Measurements from ENCODE around the gene ADPRM. TPM values are rescaled to one million over a fixed set of nuclear protein-coding genes. Genes with fewer than 3 reads are reported as not detected.

ADPRM gene
- total and polyA plus RNA-seq, 4 donors: 3.7 to 10.8 (median 6.7) TPM

GRCh38 chr17:10739386-10739785 lies 42.0 kb downstream of the ADPRM start:
- Histone ChIP-seq H3K27ac (ENCODE audit: low read depth in 1 of 2, low read length in 2 of 2) (peak overlapping the region in 1 of 2 donors; percentile 44), H3K9ac (ENCODE audit: low read depth in 1 of 2, low read length in 2 of 2) (no peak overlapping the region), H3K4me3 (ENCODE audit: low read depth in 1 of 3, low read length in 3 of 3) (no peak overlapping the region), H3K4me1 (ENCODE audit: control insufficient read depth in 4 of 4, insufficient read depth in 4 of 4, low read length in 3 of 4) (peaks cover 6 to 39% (median 27%) of the 10 kb centered on the region in 4 donors), H3K36me3 (ENCODE audit: control insufficient read depth in 4 of 4, insufficient read depth in 3 of 4, low read depth in 1 of 4, low read length in 3 of 4) (no peaks in the 10 kb centered on the region), H3K9me3 (ENCODE audit: control insufficient read depth in 4 of 4, low read length in 3 of 4) (no peaks in the 10 kb centered on the region), H3K27me3 (ENCODE audit: control insufficient read depth in 4 of 4, insufficient read depth in 4 of 4, low read length in 3 of 4) (no peaks in the 10 kb centered on the region)
- 91% methylated on average over 5 of the region's 5 CpGs for WGBS
- TF ChIP-seq YY1 (IDR thresholded peaks at IDR 0.05): no peak
- no peak for TF ChIP-seq FOXA2 (IDR thresholded peaks at IDR 0.05)
- TF ChIP-seq JUND (IDR thresholded peaks at IDR 0.05): no peak
- no peak for TF ChIP-seq GABPA (IDR thresholded peaks at IDR 0.05 in 1 of 2, conservative IDR thresholded peaks at IDR 0.05 in 1 of 2)
- no peak for TF ChIP-seq CTCF (IDR thresholded peaks at IDR 0.05; ENCODE audit: low read depth, low read length, missing input control)
- no peak for TF ChIP-seq EGR1 (IDR thresholded peaks at IDR 0.05; ENCODE audit: low read depth in 2 of 2)
- TF ChIP-seq TAF1 (conservative IDR thresholded peaks at IDR 0.05): no peak
- no peak for TF ChIP-seq RAD21 (IDR thresholded peaks at IDR 0.05)
- no peak for DNase-seq (ENCODE audit: low spot score)

GRCh38 chr17:10741416-10742135 lies 44.2 kb downstream of the ADPRM start:
- H3K27me3 ChIP-seq (ENCODE audit: control insufficient read depth in 4 of 4, insufficient read depth in 4 of 4, low read length in 3 of 4): no peaks in the 10 kb centered on the region
- no peak overlapping the region for H3K4me3 ChIP-seq (ENCODE audit: low read depth in 1 of 3, low read length in 3 of 3)
- H3K36me3 ChIP-seq (ENCODE audit: control insufficient read depth in 4 of 4, insufficient read depth in 3 of 4, low read depth in 1 of 4, low read length in 3 of 4): no peaks in the 10 kb centered on the region
- WGBS: 94% methylated on average over 10 of the region's 10 CpGs
- peaks cover 6 to 39% (median 26%) of the 10 kb centered on the region in 4 donors for H3K4me1 ChIP-seq (ENCODE audit: control insufficient read depth in 4 of 4, insufficient read depth in 4 of 4, low read length in 3 of 4)
- TF ChIP-seq SP1 (IDR thresholded peaks at IDR 0.05): no peak
- TF ChIP-seq MAX (IDR thresholded peaks at IDR 0.05): no peak
- no peak for TF ChIP-seq RXRA (IDR thresholded peaks at IDR 0.05)
- TF ChIP-seq GABPA (IDR thresholded peaks at IDR 0.05 in 1 of 2, conservative IDR thresholded peaks at IDR 0.05 in 1 of 2): no peak
- no peak for TF ChIP-seq JUND (IDR thresholded peaks at IDR 0.05)
- TF ChIP-seq REST (IDR thresholded peaks at IDR 0.05): no peak
- no peak for TF ChIP-seq FOXA2 (IDR thresholded peaks at IDR 0.05)
- no peak for TF ChIP-seq RAD21 (IDR thresholded peaks at IDR 0.05)
- no peak for TF ChIP-seq HNF4G (IDR thresholded peaks at IDR 0.05)
- TF ChIP-seq EGR1 (IDR thresholded peaks at IDR 0.05; ENCODE audit: low read depth in 2 of 2): no peak
- no peak for TF ChIP-seq TAF1 (conservative IDR thresholded peaks at IDR 0.05)
- no peak for TF ChIP-seq CTCF (IDR thresholded peaks at IDR 0.05; ENCODE audit: low read depth, low read length, missing input control)
- no peak for TF ChIP-seq ZBTB33 (IDR thresholded peaks at IDR 0.05)
- TF ChIP-seq NR2F2 (IDR thresholded peaks at IDR 0.05): no peak
- TF ChIP-seq YY1 (IDR thresholded peaks at IDR 0.05): no peak
- no peak for TF ChIP-seq FOXA1 (IDR thresholded peaks at IDR 0.05)
- H3K9ac ChIP-seq (ENCODE audit: low read depth in 1 of 2, low read length in 2 of 2): no peak overlapping the region
- H3K9me3 ChIP-seq (ENCODE audit: control insufficient read depth in 4 of 4, low read length in 3 of 4): no peaks in the 10 kb centered on the region
- no peak overlapping the region for H3K27ac ChIP-seq (ENCODE audit: low read depth in 1 of 2, low read length in 2 of 2)
- DNase-seq (ENCODE audit: low spot score): no peak

Data from liver (tissue), 9 donors.